ENCODE data around the gene RBM23.
A peak's percentile ranks its signal among the peaks of the same experiment; 100 is the strongest.
"Not testable (repeated sequence)": the region's sequence is repeated elsewhere in the genome, so short reads cannot be mapped to it uniquely, and the experiment has no call there.

RBM23 gene

GRCh38 chr14:22918804-22919600 is at the start of gene RBM23:
TSS of gene RBM23 (minus strand) at chr14:22919149.
- peak; percentile 100 for DNase-seq

- no peak for DNase-seq
Measured at GRCh38 chr14:22966783-22967269, 47.9 kb upstream of the RBM23 start.

GRCh38 chr14:22965916-22966782 is 47.2 kb upstream of the RBM23 start:
- DNase-seq, result not testable (repeated sequence)

- DNase-seq, result no peak
Measured at GRCh38 chr14:22962061-22962676, 43.2 kb upstream of the RBM23 start.

GRCh38 chr14:22955702-22956569 is 37.0 kb upstream of the RBM23 start:
- DNase-seq, result no peak

- DNase-seq, result no peak
Measured at GRCh38 chr14:22952418-22952817, 33.5 kb upstream of the RBM23 start.

- not testable (repeated sequence) for DNase-seq
Measured at GRCh38 chr14:22951795-22952194, 32.8 kb upstream of the RBM23 start.

GRCh38 chr14:22945642-22946041 is 26.7 kb upstream of the RBM23 start:
- DNase-seq, result no peak

GRCh38 chr14:22939684-22940083 is 20.7 kb upstream of the RBM23 start:
- no peak for DNase-seq

- no peak for DNase-seq
Measured at GRCh38 chr14:22935156-22935555, 16.2 kb upstream of the RBM23 start.

GRCh38 chr14:22932146-22932545 is 13.2 kb upstream of the RBM23 start:
- DNase-seq, result no peak

GRCh38 chr14:22929961-22930364 is 11.0 kb upstream of the RBM23 start:
- DNase-seq, result no peak

GRCh38 chr14:22929104-22929960 is 10.4 kb upstream of the RBM23 start, which contains the start of gene PRMT5:
TSS of gene PRMT5 (minus strand) at chr14:22929376. CDS start at chr14:22929361, 15 bp downstream.
- DNase-seq, result peak; percentile 98

GRCh38 chr14:22928237-22929103 is 9.5 kb upstream of the RBM23 start:
- DNase-seq, result no peak

- DNase-seq, result no peak
Measured at GRCh38 chr14:22926316-22926715, 7.4 kb upstream of the RBM23 start.

GRCh38 chr14:22925513-22925912 is 6.6 kb upstream of the RBM23 start:
- no peak for DNase-seq

GRCh38 chr14:22923746-22924145 is 4.8 kb upstream of the RBM23 start:
- DNase-seq, result no peak

GRCh38 chr14:22922294-22922693 is 3.3 kb upstream of the RBM23 start:
- DNase-seq, result no peak

GRCh38 chr14:22920697-22921096 is 1.7 kb upstream of the RBM23 start:
- DNase-seq, result no peak

GRCh38 chr14:22919601-22919921 is 612 bp upstream of the RBM23 start:
- no peak for DNase-seq
